CD8-positive, alpha-beta memory T cell (primary cell): ENCODE results near the gene TRIM2. TPM values are rescaled to one million over a fixed set of nuclear protein-coding genes. Genes with fewer than 3 reads are reported as not detected.

ENCODE experiments used
- CTCF ChIA-PET: fragments of 350-600 bp; sonication (Branson Sonifier 250); formaldehyde crosslinking; loops from one replicate; lab custom pipeline; 2021; ENCODE audit warnings: antibody characterized with exemption; lab: Charles Lee
- POLR2A ChIA-PET: fragments of 350-600 bp; sonication (Branson Sonifier 250); formaldehyde crosslinking; loops from one replicate; lab custom pipeline; 2021; ENCODE audit warnings: antibody characterized with exemption; lab: Charles Lee
- DNase-seq, 5 donors: peaks; one replicate each; pipeline versions ENCODE4 v3.0.0 to v3.0.0-alpha.2; 2020 to 2022; ENCODE audit warnings: mixed read lengths in 1 of 5
- H3K27ac ChIP-seq: one replicate; pipeline ENCODE4 v1.7.0; 2013; ENCODE audit warnings: low read depth, mild to moderate bottlenecking, low read length, moderate library complexity
- H3K27me3 ChIP-seq: 2 replicates; pipeline ENCODE4 v1.7.0; 2013; ENCODE audit warnings: low read length, mild to moderate bottlenecking; ENCODE audit not compliant: insufficient read depth, poor library complexity, severe bottlenecking
- H3K36me3 ChIP-seq: 2 replicates; pipeline ENCODE4 v1.7.0; 2013; ENCODE audit warnings: mild to moderate bottlenecking, low read length, moderate library complexity; ENCODE audit not compliant: insufficient read depth
- H3K4me1 ChIP-seq: 2 replicates; pipeline ENCODE4 v1.7.0; 2013; ENCODE audit warnings: mild to moderate bottlenecking, low read length, moderate library complexity; ENCODE audit not compliant: insufficient read depth
- H3K4me3 ChIP-seq: 2 replicates; pipeline ENCODE4 v1.7.0; 2013; ENCODE audit warnings: mild to moderate bottlenecking, low read length
- H3K9me3 ChIP-seq: 2 replicates; pipeline ENCODE4 v1.7.0; 2013; ENCODE audit warnings: mild to moderate bottlenecking, low read length
- H3K27ac Mint-ChIP-seq, 8 donors: one replicate each; pipeline ENCODE4 v1.8.0; 2020 to 2021; ENCODE audit warnings: mixed read lengths in 8 of 8, mild to moderate bottlenecking in 6 of 8, inconsistent platforms in 3 of 8, moderate library complexity in 3 of 8
- H3K27me3 Mint-ChIP-seq, 2 donors: one replicate each; pipeline ENCODE4 v1.8.0; 2020 to 2021; ENCODE audit warnings: mixed read lengths in 2 of 2, mild to moderate bottlenecking in 1 of 2, moderate library complexity in 1 of 2
- H3K36me3 Mint-ChIP-seq, 3 donors: one replicate each; pipeline ENCODE4 v1.8.0; 2020 to 2021; ENCODE audit warnings: mixed read lengths in 3 of 3, inconsistent platforms in 1 of 3, mild to moderate bottlenecking in 1 of 3
- H3K4me1 Mint-ChIP-seq, 3 donors: one replicate each; pipeline ENCODE4 v1.8.0; 2020 to 2021; ENCODE audit warnings: mixed read lengths in 3 of 3, inconsistent platforms in 1 of 3, mild to moderate bottlenecking in 1 of 3
- H3K4me3 Mint-ChIP-seq, 7 donors: one replicate each; pipeline ENCODE4 v1.8.0; 2020 to 2021; ENCODE audit warnings: mixed read lengths in 7 of 7, mild to moderate bottlenecking in 6 of 7, moderate library complexity in 4 of 7, inconsistent platforms in 2 of 7
- H3K9me3 Mint-ChIP-seq, 5 donors: one replicate each; pipeline ENCODE4 v1.8.0; 2020 to 2022; ENCODE audit warnings: mixed read lengths in 5 of 5, mild to moderate bottlenecking in 3 of 5, moderate library complexity in 2 of 5, inconsistent platforms in 1 of 5
- polyA plus RNA-seq: library from polyadenylated mRNA; unstranded; fragments of 300-500 nt; fragmentation: Illumina TruSeq; gene quantifications from one replicate; pipeline ENCODE4 v1.2.3, GENCODE V29; 2021
- total RNA-seq, 2 experiments: library from RNA; stranded (reverse); gene quantifications; one replicate each; pipeline ENCODE4 v1.2.3, GENCODE V29; 2021

Gene TRIM2
- total and polyA plus RNA-seq, 3 experiments from 2014 or later = 0.24 to 1.5 (median 0.29) TPM

DNA sequence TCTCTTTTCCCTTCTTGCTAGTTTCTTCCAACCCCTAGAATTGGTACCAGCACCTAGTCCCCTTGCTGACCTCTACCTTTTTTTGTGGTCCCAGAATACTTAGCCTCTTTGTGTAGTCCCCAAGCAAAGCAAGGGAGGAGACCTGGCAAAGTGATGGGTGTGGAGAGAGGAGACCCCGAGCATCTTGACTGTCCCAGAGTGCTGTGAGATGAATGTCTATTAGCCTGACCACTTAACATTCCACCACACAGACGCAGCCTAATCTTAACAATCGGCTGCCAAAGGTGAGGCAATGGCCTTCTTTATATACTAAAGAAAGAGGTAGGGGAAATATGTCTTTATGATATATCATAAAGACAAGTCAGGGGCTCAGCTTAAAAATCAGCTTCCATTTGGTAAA is 55.9 kb downstream of the TRIM2 start:
- H3K4me1 ChIP-seq = no peaks in the 10 kb centered on the region
- CTCF ChIA-PET = interaction anchor here (1.0 kb wide), 1 partner anchor 57 kb away, joined by 4 read pairs; no protein-coding TSS in a partner anchor
- Mint-ChIP-seq H3K27ac (no peak overlapping the region), H3K4me3 (no peak overlapping the region), H3K36me3 (peaks cover 0 to 8% (median 0%) of the 10 kb centered on the region in 3 donors), H3K9me3 (peaks cover 0 to 13% (median 9%) of the 10 kb centered on the region in 5 donors), H3K27me3 (peaks cover 13 to 35% of the 10 kb centered on the region in 2 donors), H3K4me1 (no peaks in the 10 kb centered on the region)
- no peak overlapping the region for H3K4me3 ChIP-seq
- H3K9me3 ChIP-seq = no peaks in the 10 kb centered on the region
- no peak overlapping the region for H3K27ac ChIP-seq
- peaks cover 11% of the 10 kb centered on the region for H3K27me3 ChIP-seq
- DNase-seq = no peak
- no peaks in the 10 kb centered on the region for H3K36me3 ChIP-seq
- POLR2A ChIA-PET = no interaction called here

DNA sequence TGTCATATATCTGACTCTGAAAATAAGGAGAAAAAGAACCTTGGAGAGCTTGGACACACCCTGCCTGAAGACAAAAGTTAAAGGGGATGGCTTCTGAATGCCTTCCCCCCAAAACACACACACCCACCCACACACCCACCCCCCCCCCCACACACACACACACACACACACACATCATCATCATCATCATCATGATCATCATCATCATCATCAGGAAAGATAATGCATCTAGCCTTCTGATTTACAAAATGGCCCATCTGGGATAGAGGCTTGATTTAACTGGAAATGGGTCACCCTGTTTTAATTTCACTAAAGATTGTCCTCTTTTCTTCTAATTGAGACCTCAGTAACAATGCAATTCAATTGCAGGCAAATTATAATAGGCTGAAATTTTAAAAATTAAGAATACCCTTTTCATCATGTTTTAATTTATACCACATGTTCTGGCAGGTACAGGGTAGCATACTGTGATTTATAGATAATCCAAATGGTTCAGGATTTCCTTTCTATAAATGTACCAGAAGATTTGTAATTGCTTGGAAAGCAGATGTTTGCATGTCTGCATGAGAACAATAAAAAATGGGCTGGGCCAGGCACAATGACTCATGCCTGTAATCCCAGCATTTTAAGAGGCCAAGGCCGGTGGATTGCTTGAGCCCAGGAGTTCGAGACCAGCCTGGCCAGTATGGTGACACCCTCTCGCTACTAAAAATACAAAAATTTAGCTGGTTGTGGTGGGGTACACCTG is 56.5 kb downstream of the TRIM2 start:
- Mint-ChIP-seq H3K27ac (peak overlapping the region in 1 of 8 donors; percentile 52), H3K9me3 (peaks cover 0 to 13% (median 9%) of the 10 kb centered on the region in 5 donors), H3K4me1 (no peaks in the 10 kb centered on the region), H3K36me3 (peaks cover 0 to 8% (median 0%) of the 10 kb centered on the region in 3 donors), H3K4me3 (no peak overlapping the region), H3K27me3 (peaks cover 13 to 32% of the 10 kb centered on the region in 2 donors)
- H3K4me3 ChIP-seq = no peak overlapping the region
- H3K9me3 ChIP-seq = no peaks in the 10 kb centered on the region
- no peak for DNase-seq
- peaks cover 11% of the 10 kb centered on the region for H3K27me3 ChIP-seq
- no peaks in the 10 kb centered on the region for H3K4me1 ChIP-seq
- no peaks in the 10 kb centered on the region for H3K36me3 ChIP-seq
- ChIA-PET CTCF (interaction anchor here (1.0 kb wide), 1 partner anchor 58 kb away, joined by 4 read pairs; no protein-coding TSS in a partner anchor), POLR2A (no interaction called here)
- no peak overlapping the region for H3K27ac ChIP-seq

DNA sequence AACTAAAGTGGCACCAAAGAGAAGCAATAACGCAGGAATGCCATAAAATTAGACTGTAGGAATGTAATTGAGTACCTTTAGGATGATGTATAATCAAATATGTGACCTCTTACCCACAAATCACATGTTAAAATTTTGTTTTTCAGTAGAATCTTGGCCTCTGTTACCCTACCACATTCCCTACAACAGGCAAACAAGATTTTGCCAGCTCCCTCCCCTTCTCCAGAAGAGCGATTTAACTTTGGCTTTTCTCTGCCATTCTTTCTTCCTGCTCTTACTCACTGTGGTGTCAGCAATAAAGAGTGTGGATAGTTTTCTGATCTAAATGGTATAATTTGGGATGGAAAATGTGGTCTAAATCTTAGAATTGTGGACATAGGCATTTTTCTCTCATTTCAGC is 57.2 kb downstream of the TRIM2 start:
- peaks cover 0 to 8% (median 0%) of the 10 kb centered on the region in 3 donors for H3K36me3 Mint-ChIP-seq
- ChIA-PET POLR2A (no interaction called here), CTCF (no interaction called here)
- H3K27me3 ChIP-seq = peaks cover 11% of the 10 kb centered on the region
- H3K4me1 ChIP-seq = no peaks in the 10 kb centered on the region
- peaks cover 0 to 13% (median 9%) of the 10 kb centered on the region in 5 donors for H3K9me3 Mint-ChIP-seq
- H3K4me3 Mint-ChIP-seq = no peak overlapping the region
- H3K9me3 ChIP-seq = no peaks in the 10 kb centered on the region
- no peak overlapping the region for H3K4me3 ChIP-seq
- no peaks in the 10 kb centered on the region for H3K4me1 Mint-ChIP-seq
- H3K27ac ChIP-seq = no peak overlapping the region
- H3K27me3 Mint-ChIP-seq = peaks cover 13 to 29% of the 10 kb centered on the region in 2 donors
- no peaks in the 10 kb centered on the region for H3K36me3 ChIP-seq
- no peak overlapping the region for H3K27ac Mint-ChIP-seq
- DNase-seq = no peak

DNA sequence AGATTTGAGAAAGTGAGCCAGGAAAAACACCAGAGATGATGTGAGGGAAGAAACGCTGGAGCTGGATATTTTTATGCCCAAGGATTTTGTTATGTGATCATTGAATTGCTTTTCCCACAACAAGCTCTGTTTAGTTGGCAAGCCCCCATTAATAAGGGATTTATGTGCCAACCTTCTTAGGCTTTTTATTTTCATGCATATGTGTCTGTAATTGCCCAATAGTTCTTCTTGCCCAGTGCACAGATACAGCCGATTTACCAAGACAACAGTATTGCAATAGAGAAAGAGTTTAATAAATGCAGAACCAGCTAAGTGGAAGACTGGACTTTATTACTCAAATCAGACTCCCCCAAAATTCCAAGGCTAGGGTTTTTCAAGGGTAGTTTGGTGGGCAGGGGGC is 57.7 kb downstream of the TRIM2 start:
- Mint-ChIP-seq H3K27ac (no peak overlapping the region), H3K4me3 (no peak overlapping the region), H3K9me3 (peaks cover 0 to 13% (median 9%) of the 10 kb centered on the region in 5 donors), H3K27me3 (peaks cover 13 to 29% of the 10 kb centered on the region in 2 donors), H3K4me1 (no peaks in the 10 kb centered on the region), H3K36me3 (peaks cover 0 to 8% (median 0%) of the 10 kb centered on the region in 3 donors)
- no peak for DNase-seq
- no peaks in the 10 kb centered on the region for H3K36me3 ChIP-seq
- ChIA-PET POLR2A (no interaction called here), CTCF (no interaction called here)
- H3K4me1 ChIP-seq = no peaks in the 10 kb centered on the region
- H3K27ac ChIP-seq = no peak overlapping the region
- H3K4me3 ChIP-seq = no peak overlapping the region
- H3K9me3 ChIP-seq = no peaks in the 10 kb centered on the region
- peaks cover 10% of the 10 kb centered on the region for H3K27me3 ChIP-seq

DNA sequence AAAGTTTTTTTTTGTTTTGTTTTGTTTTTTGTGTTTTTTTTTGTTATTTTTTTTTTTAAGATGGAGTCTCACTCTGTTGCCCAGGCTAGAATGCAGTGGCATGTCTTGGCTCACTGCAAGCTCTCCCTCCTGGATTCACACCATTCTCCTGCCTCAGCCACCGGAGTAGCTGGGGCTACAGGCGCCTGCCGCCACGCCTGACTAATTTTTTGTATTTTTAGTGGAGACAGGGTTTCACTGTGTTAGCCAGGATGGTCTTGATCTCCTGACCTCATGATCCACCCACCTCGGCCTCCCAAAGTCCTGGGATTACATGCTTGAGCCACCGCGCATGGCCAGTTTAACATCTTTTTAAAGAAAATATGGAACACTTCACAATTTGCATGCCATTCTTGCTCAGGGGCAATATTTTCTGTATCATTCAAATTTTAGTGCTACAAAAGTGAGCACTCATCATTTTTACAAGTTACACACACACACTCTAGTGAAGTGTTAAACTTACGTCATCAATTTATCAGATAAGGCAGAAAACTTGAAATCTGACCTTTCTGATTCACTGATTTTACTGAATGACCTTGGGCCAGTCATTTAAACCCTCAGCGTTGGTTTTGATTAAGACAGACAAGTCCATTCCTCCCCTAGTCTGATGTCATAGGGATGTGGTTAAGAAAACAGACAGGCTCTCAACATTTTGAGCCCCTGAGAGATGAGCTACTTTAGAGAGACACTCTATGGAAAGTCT is 61.2 kb downstream of the TRIM2 start:
- Histone ChIP-seq H3K9me3 (no peaks in the 10 kb centered on the region), H3K4me1 (no peaks in the 10 kb centered on the region), H3K36me3 (no peaks in the 10 kb centered on the region), H3K4me3 (no peak overlapping the region), H3K27me3 (no peaks in the 10 kb centered on the region), H3K27ac (no peak overlapping the region)
- H3K27me3 Mint-ChIP-seq = peaks cover 7 to 19% of the 10 kb centered on the region in 2 donors
- H3K4me3 Mint-ChIP-seq = no peak overlapping the region
- CTCF ChIA-PET = no interaction called here
- peaks cover 0 to 8% (median 0%) of the 10 kb centered on the region in 3 donors for H3K36me3 Mint-ChIP-seq
- POLR2A ChIA-PET = no interaction called here
- no peak for DNase-seq
- peaks cover 3 to 9% (median 7%) of the 10 kb centered on the region in 3 donors for H3K4me1 Mint-ChIP-seq
- H3K9me3 Mint-ChIP-seq = peaks cover 0 to 13% (median 9%) of the 10 kb centered on the region in 5 donors
- H3K27ac Mint-ChIP-seq = no peak overlapping the region

DNA sequence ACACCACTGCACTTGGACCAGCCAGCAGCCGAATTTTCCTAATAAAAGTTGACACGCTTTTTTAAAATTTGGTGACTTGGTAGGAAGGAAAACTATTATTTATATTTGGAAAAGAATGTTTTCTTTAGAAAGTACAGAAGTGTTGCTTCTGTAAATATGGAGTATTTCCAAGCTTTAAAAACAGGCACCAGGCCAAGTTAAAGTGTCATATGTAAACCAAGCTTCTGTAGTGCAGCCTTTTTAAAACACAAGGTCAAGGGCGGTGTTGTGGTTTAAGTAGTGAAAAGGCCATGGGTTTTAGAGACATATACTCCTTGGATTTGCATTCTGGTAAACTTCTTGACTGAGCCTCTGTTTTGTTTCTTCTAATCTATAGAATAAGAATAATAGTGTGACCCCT is 62.7 kb downstream of the TRIM2 start:
- Mint-ChIP-seq H3K4me3 (no peak overlapping the region), H3K4me1 (peaks cover 3 to 9% (median 7%) of the 10 kb centered on the region in 3 donors), H3K9me3 (peaks cover 0 to 7% (median 3%) of the 10 kb centered on the region in 5 donors), H3K27me3 (peaks cover 7 to 13% of the 10 kb centered on the region in 2 donors), H3K27ac (no peak overlapping the region), H3K36me3 (peaks cover 0 to 2% (median 0%) of the 10 kb centered on the region in 3 donors)
- H3K4me1 ChIP-seq = no peaks in the 10 kb centered on the region
- H3K27ac ChIP-seq = no peak overlapping the region
- POLR2A ChIA-PET = no interaction called here
- no peaks in the 10 kb centered on the region for H3K9me3 ChIP-seq
- H3K36me3 ChIP-seq = no peaks in the 10 kb centered on the region
- H3K4me3 ChIP-seq = no peak overlapping the region
- CTCF ChIA-PET = no interaction called here
- DNase-seq = no peak
- no peaks in the 10 kb centered on the region for H3K27me3 ChIP-seq

DNA sequence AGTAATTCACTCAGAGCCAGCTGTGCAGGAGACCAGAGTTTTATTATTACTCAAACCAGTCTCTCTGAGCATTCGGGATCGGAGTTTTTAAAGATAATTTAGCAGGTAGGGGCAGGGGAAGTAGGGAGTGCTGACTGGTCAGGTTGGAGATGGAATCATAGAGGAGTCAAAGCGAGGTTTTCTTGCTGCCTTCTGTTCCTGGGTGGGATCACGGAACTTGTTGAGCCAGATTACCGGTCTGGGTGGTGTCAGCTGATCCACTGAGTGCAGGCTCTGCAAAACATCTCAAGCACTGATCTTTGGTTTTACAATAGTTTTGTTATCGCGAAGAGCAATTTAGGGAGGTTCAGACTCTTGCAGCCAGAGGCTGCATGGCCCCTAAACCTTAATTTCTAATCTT is 63.6 kb downstream of the TRIM2 start:
- DNase-seq = no peak
- Mint-ChIP-seq H3K27me3 (peaks cover 4 to 7% of the 10 kb centered on the region in 2 donors), H3K27ac (no peak overlapping the region), H3K4me1 (peaks cover 3 to 9% (median 7%) of the 10 kb centered on the region in 3 donors), H3K36me3 (no peaks in the 10 kb centered on the region), H3K4me3 (no peak overlapping the region), H3K9me3 (no peaks in the 10 kb centered on the region)
- H3K27me3 ChIP-seq = no peaks in the 10 kb centered on the region
- no peak overlapping the region for H3K27ac ChIP-seq
- CTCF ChIA-PET = no interaction called here
- H3K36me3 ChIP-seq = no peaks in the 10 kb centered on the region
- POLR2A ChIA-PET = no interaction called here
- no peaks in the 10 kb centered on the region for H3K9me3 ChIP-seq
- H3K4me1 ChIP-seq = no peaks in the 10 kb centered on the region
- no peak overlapping the region for H3K4me3 ChIP-seq

DNA sequence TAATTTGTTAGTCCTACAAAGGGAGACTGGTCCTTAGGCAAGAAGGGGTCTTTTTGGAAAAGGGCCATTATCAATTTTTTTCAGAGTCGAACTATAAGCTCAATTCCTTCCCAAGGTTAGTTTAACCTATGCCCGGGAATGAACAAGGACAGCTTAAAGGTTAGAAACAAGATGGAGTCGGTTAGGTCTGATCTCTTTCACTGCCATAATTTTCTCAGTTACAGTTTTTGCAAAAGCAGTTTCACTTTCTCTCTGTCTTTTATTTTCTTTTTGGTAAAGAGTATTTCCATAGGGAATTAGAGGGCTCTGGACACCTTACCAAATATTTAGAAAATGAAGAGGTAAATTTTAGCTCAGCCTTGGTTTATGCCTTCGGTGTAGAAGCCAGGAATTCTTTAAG is 64.1 kb downstream of the TRIM2 start:
- no peak overlapping the region for H3K4me3 Mint-ChIP-seq
- H3K27ac ChIP-seq = no peak overlapping the region
- H3K27me3 ChIP-seq = no peaks in the 10 kb centered on the region
- no peak for DNase-seq
- H3K9me3 ChIP-seq = no peaks in the 10 kb centered on the region
- no peaks in the 10 kb centered on the region for H3K36me3 ChIP-seq
- no peak overlapping the region for H3K4me3 ChIP-seq
- no peaks in the 10 kb centered on the region for H3K9me3 Mint-ChIP-seq
- H3K27ac Mint-ChIP-seq = peak overlapping the region in 1 of 8 donors; percentile 79
- ChIA-PET CTCF (no interaction called here), POLR2A (no interaction called here)
- H3K27me3 Mint-ChIP-seq = peaks cover 4 to 7% of the 10 kb centered on the region in 2 donors
- H3K4me1 ChIP-seq = no peaks in the 10 kb centered on the region
- peaks cover 3 to 9% (median 7%) of the 10 kb centered on the region in 3 donors for H3K4me1 Mint-ChIP-seq
- H3K36me3 Mint-ChIP-seq = no peaks in the 10 kb centered on the region
